K562 (cell line): ENCODE measurements around the gene RAB4B. TPM values are rescaled to one million over a fixed set of nuclear protein-coding genes. Genes with fewer than 3 reads are reported as not detected.

Experiments used
- ATAC-seq: fragments of 200-7000 bp; cut with Tn5 transposase; 3 replicates; pipeline ENCODE4 v1.9.1; 2020; ENCODE audit warnings: moderate library complexity
- BruUV-seq: library from RNA; stranded (reverse); fragments of 400-500 nt; replicated peaks from 2 replicates; lab custom pipeline; 2021; lab: Mats Ljungman, UMichigan
- CTCF ChIA-PET: fragments of 300-600 bp; formaldehyde crosslinking; extraction: SDS; loops from one replicate; lab custom pipeline; 2021; ENCODE audit warnings: low intra/inter-chr PET ratio; lab: Yijun Ruan, JAX
- POLR2A ChIA-PET: fragments of 300-600, 350-650 bp; sonication (Branson Sonifier 250); formaldehyde crosslinking; extraction: SDS; loops from one replicate; lab custom pipeline; 2021; ENCODE audit warnings: antibody characterized with exemption, inconsistent platforms; lab: Yijun Ruan, JAX
- DNase-seq, 4 experiments: peaks; one replicate each; pipeline versions ENCODE4 v3.0.0 to v3.0.0-alpha.2; 2011 to 2018; ENCODE audit warnings: low spot score in 3 of 4, mixed read lengths in 3 of 4; ENCODE audit errors: extremely low read depth in 1 of 4
- FAIRE-seq: peaks from 2 replicates; lab custom pipeline; 2011; peaks lifted over from hg19 to GRCh38; lab: Jason Lieb, UNC
- H2AFZ ChIP-seq: 2 replicates; pipeline ENCODE4 v1.6.0; 2011; ENCODE audit warnings: low read depth, low read length, control low read depth, inconsistent platforms
- H3K27ac ChIP-seq: fragments of 200-600 bp; 3 replicates; pipeline ENCODE4 v1.8.0; 2011; ENCODE audit warnings: low read depth, mild to moderate bottlenecking, control low read depth, inconsistent platforms, low read length, moderate library complexity, mixed read lengths; ENCODE audit errors: extremely low read depth
- H3K27me3 ChIP-seq, 2 experiments: fragments of 300-600 bp in 1 of 2; 2 replicates in 1 of 2; 3 replicates in 1 of 2; pipeline versions ENCODE4 v1.6.0 to v1.8.0; 2011; ENCODE audit warnings: inconsistent platforms in 2 of 2, low read length in 2 of 2, mild to moderate bottlenecking in 1 of 2, mixed read lengths in 1 of 2, moderate library complexity in 1 of 2; ENCODE audit not compliant: control insufficient read depth in 2 of 2, insufficient read depth in 2 of 2
- H3K36me3 ChIP-seq: fragments of 300-600 bp; 3 replicates; pipeline ENCODE4 v1.8.0; 2011; ENCODE audit warnings: mild to moderate bottlenecking, low read length, inconsistent platforms; ENCODE audit not compliant: control insufficient read depth, insufficient read depth
- H3K4me1 ChIP-seq, 2 experiments: fragments of 200-600 bp in 1 of 2; replicated peaks in 1 of 2; 2 replicates in 1 of 2; 3 replicates in 1 of 2; pipeline versions ENCODE4 v1.5.1 to v1.8.0; 2011; ENCODE audit warnings: inconsistent platforms in 2 of 2, low read length in 2 of 2, mild to moderate bottlenecking in 1 of 2, mixed read lengths in 1 of 2, moderate library complexity in 1 of 2; ENCODE audit not compliant: control insufficient read depth in 2 of 2, insufficient read depth in 2 of 2
- H3K4me2 ChIP-seq: 2 replicates; pipeline ENCODE4 v1.6.1; 2011; ENCODE audit warnings: low read length, control low read depth, inconsistent platforms, mixed read lengths; ENCODE audit not compliant: insufficient read depth
- H3K4me3 ChIP-seq: fragments of 200-600 bp; sonication (generic), shearing (Covaris generic); 2 replicates; pipeline ENCODE4 v1.5.1; 2016; ENCODE audit warnings: control low read depth, inconsistent platforms
- H3K79me2 ChIP-seq: fragments of 200-600 bp; 3 replicates; pipeline ENCODE4 v1.8.0; 2011; ENCODE audit warnings: low read length, inconsistent platforms; ENCODE audit not compliant: control insufficient read depth, insufficient read depth
- H3K9ac ChIP-seq, 2 experiments: 2 replicates each; pipeline versions ENCODE4 v1.6.0 to v1.6.1; 2011; ENCODE audit warnings: low read depth in 2 of 2, low read length in 2 of 2, control low read depth in 1 of 2, inconsistent platforms in 1 of 2, mild to moderate bottlenecking in 1 of 2, mixed read lengths in 1 of 2; ENCODE audit not compliant: insufficient read depth in 1 of 2
- H3K9me1 ChIP-seq: one replicate; pipeline ENCODE4 v1.6.0; 2011; ENCODE audit warnings: inconsistent platforms, mild to moderate bottlenecking, low read length, moderate library complexity; ENCODE audit not compliant: control insufficient read depth, insufficient read depth
- H3K9me3 ChIP-seq: replicated peaks from 2 replicates; pipeline ENCODE4 v1.5.1; 2011; ENCODE audit warnings: low read depth, low read length, inconsistent platforms; ENCODE audit not compliant: control insufficient read depth, insufficient read depth
- H4K20me1 ChIP-seq: replicated peaks from 2 replicates; pipeline ENCODE4 v1.6.1; 2011; ENCODE audit warnings: low read length, inconsistent platforms, mixed read lengths; ENCODE audit not compliant: control insufficient read depth, insufficient read depth
- POLR2G ChIP-seq: fragments of 200-400 bp; formaldehyde crosslinking; IDR thresholded peaks from 2 replicates; pipeline ENCODE4 v1.6.1; 2017; ENCODE audit warnings: low read depth, mild to moderate bottlenecking, antibody characterized with exemption, low read length, moderate library complexity
- SMARCE1 ChIP-seq: fragments of 450-650 bp; IDR thresholded peaks from 2 replicates; pipeline ENCODE4 v1.7.1; 2016; ENCODE audit warnings: mild to moderate bottlenecking
- STAG1 ChIP-seq: sonication (generic); formaldehyde crosslinking; IDR thresholded peaks from 2 replicates; pipeline ENCODE4 v1.5.0; 2020; ENCODE audit warnings: missing genetic modification reagents, borderline replicate concordance
- SUPT5H ChIP-seq: fragments of 450-650 bp; IDR thresholded peaks from 2 replicates; pipeline ENCODE4 v1.6.1; 2016
- ZNF395 ChIP-seq: fragments of 200-800 bp; sonication (Bioruptor generic); IDR thresholded peaks from 2 replicates; pipeline ENCODE4 v1.6.1; 2017; ENCODE audit warnings: missing genetic modification characterization, missing compliant biosample characterization
- WGBS: fragments of 100-300 bp; shearing (Covaris generic); methylation state at CpG from one replicate; pipeline ENCODE4 v1.1.6; 2016; ENCODE audit warnings: low coverage, mixed read lengths; ENCODE audit not compliant: insufficient coverage; ENCODE audit errors: missing lambda C conversion rate; 5-methylcytosine and 5-hydroxymethylcytosine counted together
- in situ Hi-C: fragments of 300-500 bp; cut with MboI; formaldehyde crosslinking; loops from 4 replicates; pipeline ENCODE4 v1.15.0; 2018; ENCODE audit warnings: inconsistent platforms, mixed read lengths
- intact Hi-C: fragments of 100-400 bp; cut with micrococcal nuclease; formaldehyde crosslinking; loops from 2 replicates; pipeline ENCODE4 v1.14.2; 2022
- polyA plus RNA-seq, 8 experiments: library from polyadenylated mRNA; depleted of rRNA in 4 of 8; stranded (reverse) in 5 of 8; unstranded in 3 of 8; fragments of >200 nt; fragmentation: Nextera tagmentation in 2 of 8; fragmentation: Illumina TruSeq in 1 of 8; extraction: Ambion mirVana in 2 of 8; extraction: Trizol in 1 of 8; gene quantifications; 2 replicates each; pipeline versions ENCODE4 v1.2.1 to v1.2.3, GENCODE V29; 2011 to 2014; ENCODE audit warnings: inconsistent platforms in 1 of 8, missing spikeins in 1 of 8
- total RNA-seq, 7 experiments: library from RNA; depleted of rRNA in 6 of 7; stranded (reverse); fragments of >200 nt in 6 of 7; fragmentation: Illumina TruSeq in 2 of 7; extraction: Trizol in 2 of 7; gene quantifications; 2 replicates each; pipeline versions ENCODE4 v1.2.1 to v1.2.3, GENCODE V29; 2011 to 2021; ENCODE audit warnings: low replicate concordance in 1 of 7

The RAB4B gene
- total and polyA plus RNA-seq, 9 of the 15 experiments (the other 6 are each of a cell fraction or from before 2014, with no cell fraction given): 0.28 to 20.4 (median 9.0) TPM

- FAIRE-seq: no peak
- no peak overlapping the region for H3K4me3 ChIP-seq
- CTCF ChIA-PET: no interaction called here
- H3K27ac ChIP-seq: no peak overlapping the region
- H3K36me3 ChIP-seq: peaks cover 77% of the 10 kb centered on the region
- no peak overlapping the region; a peak in 1 of 4 replicates for H3K9ac ChIP-seq
- peaks cover 0 to 4% of the 10 kb centered on the region in 2 experiments; a peak in 1 of 5 replicates for H3K4me1 ChIP-seq
- no peaks in the 10 kb centered on the region for H3K9me1 ChIP-seq
- in situ Hi-C loops: no loop called here
- 88% methylated on average over 10 of the region's 10 CpGs for WGBS
- H3K9me3 ChIP-seq: no peaks in the 10 kb centered on the region
- intact Hi-C loops: no loop called here
- H3K27me3 ChIP-seq: no peaks in the 10 kb centered on the region
- POLR2A ChIA-PET: interaction anchor here (0.7 kb wide), 1 partner anchor 14 kb away, joined by 3 read pairs; the partner anchor contains the start of gene ACTMAP
- ATAC-seq: no peak
- H3K79me2 ChIP-seq: peaks cover 20% of the 10 kb centered on the region; the same call in 1 of the 3 replicates
- no peak overlapping the region for H3K4me2 ChIP-seq
- H2AFZ ChIP-seq: no peak overlapping the region
- no TSS peak for BruUV-seq
- TF ChIP-seq POLR2G: 0 out of 2 replicates have a peak, but pooled peaks have one; percentile 0
- no peak for TF ChIP-seq STAG1
- no peak for TF ChIP-seq ZNF395 (CRISPR knock-in tag)
- 0 out of 2 replicates have a peak, but pooled peaks have one; percentile 24 for TF ChIP-seq SUPT5H
- TF ChIP-seq SMARCE1: no peak
- no peaks in the 10 kb centered on the region for H4K20me1 ChIP-seq
- DNase-seq: no peak
Observed at GRCh38 chr19:40763963-40764362, 14.1 kb upstream of the RAB4B start.
